Cardiac fibroblast (primary cell): ENCODE data around the gene CCDC85A.

Source experiments
- DNase-seq, 2 donors: peaks; one replicate each; pipeline versions ENCODE4 v3.0.0 to v3.0.0-alpha.2; 2010; ENCODE audit warnings: low read depth in 2 of 2
- H3K4me3 ChIP-seq, 2 donors: replicated peaks in 1 of 2; 1 replicate in 1 of 2; 2 replicates in 1 of 2; pipeline ENCODE4 v1.5.1; 2011; ENCODE audit warnings: low read depth in 2 of 2, low read length in 2 of 2, mild to moderate bottlenecking in 2 of 2, moderate library complexity in 1 of 2
- TF ChIP-seq, protein P1 (sequence below): IDR thresholded peaks from one replicate; pipeline ENCODE4 v1.5.1; 2011; ENCODE audit warnings: low read depth, mild to moderate bottlenecking, low read length, inconsistent platforms

CCDC85A gene

DNA sequence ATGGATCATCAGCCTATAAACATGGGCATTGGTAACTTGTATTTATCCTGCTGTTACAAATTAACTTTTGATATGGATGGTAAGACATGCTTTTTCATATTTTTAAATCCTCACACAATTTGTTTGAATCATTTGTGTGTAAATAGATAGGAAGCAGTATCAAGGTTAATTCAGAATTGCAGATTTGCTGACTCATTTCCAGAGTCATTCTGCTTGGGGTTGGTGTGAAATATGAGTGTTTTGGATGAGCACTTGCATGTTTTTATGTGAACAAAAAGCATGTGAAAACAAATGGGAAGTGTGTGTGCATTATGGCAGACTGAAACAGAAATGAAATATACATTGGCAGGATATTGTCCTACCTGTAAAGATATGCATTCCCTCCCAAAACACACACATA lies 11.8 kb downstream of the CCDC85A start:
- H3K4me3 ChIP-seq, result no peak overlapping the region
- DNase-seq, result peak in 1 of 2 donors; percentile 54
- TF ChIP-seq, protein P1, sequence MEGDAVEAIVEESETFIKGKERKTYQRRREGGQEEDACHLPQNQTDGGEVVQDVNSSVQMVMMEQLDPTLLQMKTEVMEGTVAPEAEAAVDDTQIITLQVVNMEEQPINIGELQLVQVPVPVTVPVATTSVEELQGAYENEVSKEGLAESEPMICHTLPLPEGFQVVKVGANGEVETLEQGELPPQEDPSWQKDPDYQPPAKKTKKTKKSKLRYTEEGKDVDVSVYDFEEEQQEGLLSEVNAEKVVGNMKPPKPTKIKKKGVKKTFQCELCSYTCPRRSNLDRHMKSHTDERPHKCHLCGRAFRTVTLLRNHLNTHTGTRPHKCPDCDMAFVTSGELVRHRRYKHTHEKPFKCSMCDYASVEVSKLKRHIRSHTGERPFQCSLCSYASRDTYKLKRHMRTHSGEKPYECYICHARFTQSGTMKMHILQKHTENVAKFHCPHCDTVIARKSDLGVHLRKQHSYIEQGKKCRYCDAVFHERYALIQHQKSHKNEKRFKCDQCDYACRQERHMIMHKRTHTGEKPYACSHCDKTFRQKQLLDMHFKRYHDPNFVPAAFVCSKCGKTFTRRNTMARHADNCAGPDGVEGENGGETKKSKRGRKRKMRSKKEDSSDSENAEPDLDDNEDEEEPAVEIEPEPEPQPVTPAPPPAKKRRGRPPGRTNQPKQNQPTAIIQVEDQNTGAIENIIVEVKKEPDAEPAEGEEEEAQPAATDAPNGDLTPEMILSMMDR, result no peak

DNA sequence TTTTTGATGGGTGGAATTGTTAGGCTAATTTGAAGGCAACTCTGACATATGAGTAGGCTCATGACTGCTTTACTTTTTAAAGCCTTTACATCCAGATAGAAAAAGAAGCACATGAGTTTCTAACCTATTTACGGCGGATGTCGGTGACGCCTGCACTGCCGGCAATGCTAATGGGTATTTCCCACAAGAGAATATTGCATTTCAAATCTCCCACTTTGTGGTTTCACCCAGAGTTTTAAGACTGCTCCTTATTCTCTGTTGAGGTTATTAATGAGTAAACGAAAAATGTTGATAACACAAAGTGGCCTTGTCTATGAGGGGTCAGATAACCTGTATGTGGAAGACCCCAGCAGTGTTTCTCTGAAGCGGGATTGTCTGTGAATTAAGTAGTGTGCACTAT lies 14.0 kb downstream of the CCDC85A start:
- DNase-seq, result no peak
- TF ChIP-seq, protein P1, result no peak

DNA sequence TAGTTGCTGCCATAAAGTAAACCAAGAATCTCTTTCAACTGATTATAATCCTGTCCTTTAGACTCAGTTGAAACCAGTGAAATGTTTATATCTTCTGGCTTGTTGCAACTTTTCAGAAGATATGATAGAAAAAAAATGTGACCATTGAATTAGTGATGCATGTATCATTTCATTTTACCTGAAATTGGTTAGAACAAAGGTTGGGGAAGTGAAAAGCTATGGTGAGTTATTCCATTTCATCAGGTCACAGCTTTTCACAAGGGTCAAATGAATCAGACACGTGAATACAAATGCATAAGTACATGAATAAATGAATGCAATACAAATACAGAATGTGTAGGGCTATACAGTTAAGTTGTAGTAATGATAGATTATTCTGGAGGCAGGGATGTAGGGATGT lies 15.1 kb downstream of the CCDC85A start:
- H3K4me3 ChIP-seq, result no peak overlapping the region
- TF ChIP-seq, protein P1, result no peak
- no peak for DNase-seq

More for the DNA sequence above, 14.0 kb downstream of the CCDC85A start:
- H3K4me3 ChIP-seq, result no peak overlapping the region

DNA sequence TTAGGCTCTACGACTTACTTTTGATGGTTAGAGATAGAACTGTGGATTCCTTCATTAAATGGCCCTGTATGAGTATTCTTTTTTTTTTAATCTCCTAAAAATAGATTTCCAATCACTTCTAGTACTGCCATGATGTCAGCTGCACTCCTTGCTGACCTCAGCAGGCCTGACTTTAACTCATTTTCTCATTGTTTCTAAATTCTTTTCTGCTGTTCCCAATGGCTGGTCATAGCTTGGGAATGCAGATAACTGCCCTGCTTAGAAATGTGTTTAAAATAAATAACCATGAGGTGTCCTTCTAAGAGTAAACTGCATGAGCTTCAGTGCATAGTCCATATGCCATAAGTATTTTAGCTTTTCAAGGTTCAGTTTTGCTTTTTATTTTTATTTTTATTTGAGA lies 15.7 kb downstream of the CCDC85A start:
- DNase-seq, result peak; percentile 27 to 91
- no peak overlapping the region for H3K4me3 ChIP-seq
- TF ChIP-seq, protein P1, result no peak

DNA sequence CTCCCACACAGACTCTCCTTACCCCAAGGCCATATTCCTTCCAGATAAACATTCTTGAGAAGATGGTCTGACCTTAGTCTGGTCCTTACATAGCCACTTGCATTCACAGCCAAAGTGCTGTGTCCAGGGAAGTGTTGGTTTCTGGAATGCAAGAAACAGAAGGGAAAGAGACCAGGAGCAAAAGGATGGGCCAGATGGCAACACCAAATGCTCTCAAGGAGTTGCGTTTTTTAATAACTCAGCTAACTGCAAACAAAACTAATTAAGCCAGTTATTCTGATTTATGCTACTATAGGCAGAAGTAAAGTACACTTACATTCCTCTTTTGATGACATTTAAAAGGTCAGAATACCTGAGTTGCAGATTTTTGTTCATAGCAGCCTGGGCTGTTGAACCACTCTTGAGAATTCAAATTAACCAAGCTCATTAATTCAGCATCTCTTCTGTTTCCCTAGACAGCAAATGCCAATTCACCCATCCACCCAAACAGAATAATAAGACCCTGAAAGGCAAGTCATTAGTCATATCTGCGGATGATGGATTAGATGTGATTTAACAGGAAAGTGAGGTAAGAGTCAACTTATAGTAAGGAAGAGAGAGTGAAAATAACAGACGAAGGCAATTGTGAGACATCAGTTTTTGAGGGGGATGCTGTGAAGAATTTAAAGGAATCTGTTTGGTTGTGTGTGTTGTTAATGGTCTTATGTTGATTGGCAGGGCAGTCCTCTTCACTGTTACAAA lies 18.8 kb downstream of the CCDC85A start:
- H3K4me3 ChIP-seq, result no peak overlapping the region
- no peak for DNase-seq
- TF ChIP-seq, protein P1, result no peak

DNA sequence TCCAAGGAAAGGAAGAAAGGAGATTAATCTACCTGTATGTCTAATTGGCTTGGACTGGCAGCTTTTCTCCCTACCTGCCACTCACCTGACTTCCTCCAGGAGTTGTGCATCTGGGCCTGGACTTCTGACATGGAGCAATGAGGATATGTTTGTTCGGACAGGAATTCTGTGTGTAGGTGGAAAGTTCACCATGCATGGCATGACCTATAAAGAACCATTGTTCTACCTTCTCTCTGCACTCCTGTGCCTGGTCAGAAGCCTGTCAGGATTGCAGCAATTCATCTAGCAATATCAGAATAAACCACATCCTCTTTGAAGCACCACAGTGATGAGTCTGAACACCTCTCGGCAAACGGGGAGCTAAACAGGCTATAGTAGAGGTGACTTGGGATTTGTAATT lies 20.8 kb downstream of the CCDC85A start:
- DNase-seq, result no peak

More for the DNA sequence above, 20.8 kb downstream of the CCDC85A start:
- TF ChIP-seq, protein P1, result no peak
- H3K4me3 ChIP-seq, result no peak overlapping the region
